ENCODE results near the gene RGS18.

The RGS18 gene

DNA sequence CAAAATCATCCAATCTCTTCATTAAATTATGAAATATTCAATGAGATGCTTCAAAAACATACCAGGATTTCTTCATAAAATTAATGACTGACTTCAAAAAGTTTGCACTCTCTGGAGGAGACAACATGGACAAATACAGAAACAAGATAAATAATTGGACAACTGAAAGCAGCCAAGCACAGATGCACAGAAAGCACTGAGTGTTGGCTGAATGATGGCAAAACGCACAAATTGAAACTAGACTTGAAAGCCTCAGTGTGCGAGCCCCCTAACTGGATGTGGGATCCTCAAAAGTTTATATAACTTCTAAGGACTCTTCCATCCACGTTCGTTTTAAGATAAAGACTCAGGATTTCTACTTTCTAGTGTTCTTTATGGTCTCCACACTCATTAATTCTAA, 27.9 kb downstream of the RGS18 start:
- DNase-seq, result no peak
- H3K4me1 ChIP-seq, result no peaks in the 10 kb centered on the region
- H3K4me3 ChIP-seq (ENCODE audit: low read depth, low read length), result no peak overlapping the region
- H3K9me3 ChIP-seq, result no peaks in the 10 kb centered on the region
- H3K36me3 ChIP-seq, result no peaks in the 10 kb centered on the region
- H3K27me3 ChIP-seq, result no peaks in the 10 kb centered on the region
- TF ChIP-seq, protein P1, sequence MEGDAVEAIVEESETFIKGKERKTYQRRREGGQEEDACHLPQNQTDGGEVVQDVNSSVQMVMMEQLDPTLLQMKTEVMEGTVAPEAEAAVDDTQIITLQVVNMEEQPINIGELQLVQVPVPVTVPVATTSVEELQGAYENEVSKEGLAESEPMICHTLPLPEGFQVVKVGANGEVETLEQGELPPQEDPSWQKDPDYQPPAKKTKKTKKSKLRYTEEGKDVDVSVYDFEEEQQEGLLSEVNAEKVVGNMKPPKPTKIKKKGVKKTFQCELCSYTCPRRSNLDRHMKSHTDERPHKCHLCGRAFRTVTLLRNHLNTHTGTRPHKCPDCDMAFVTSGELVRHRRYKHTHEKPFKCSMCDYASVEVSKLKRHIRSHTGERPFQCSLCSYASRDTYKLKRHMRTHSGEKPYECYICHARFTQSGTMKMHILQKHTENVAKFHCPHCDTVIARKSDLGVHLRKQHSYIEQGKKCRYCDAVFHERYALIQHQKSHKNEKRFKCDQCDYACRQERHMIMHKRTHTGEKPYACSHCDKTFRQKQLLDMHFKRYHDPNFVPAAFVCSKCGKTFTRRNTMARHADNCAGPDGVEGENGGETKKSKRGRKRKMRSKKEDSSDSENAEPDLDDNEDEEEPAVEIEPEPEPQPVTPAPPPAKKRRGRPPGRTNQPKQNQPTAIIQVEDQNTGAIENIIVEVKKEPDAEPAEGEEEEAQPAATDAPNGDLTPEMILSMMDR (IDR thresholded peaks at IDR 0.05; ENCODE audit: low read depth, low read length), result no peak

DNA sequence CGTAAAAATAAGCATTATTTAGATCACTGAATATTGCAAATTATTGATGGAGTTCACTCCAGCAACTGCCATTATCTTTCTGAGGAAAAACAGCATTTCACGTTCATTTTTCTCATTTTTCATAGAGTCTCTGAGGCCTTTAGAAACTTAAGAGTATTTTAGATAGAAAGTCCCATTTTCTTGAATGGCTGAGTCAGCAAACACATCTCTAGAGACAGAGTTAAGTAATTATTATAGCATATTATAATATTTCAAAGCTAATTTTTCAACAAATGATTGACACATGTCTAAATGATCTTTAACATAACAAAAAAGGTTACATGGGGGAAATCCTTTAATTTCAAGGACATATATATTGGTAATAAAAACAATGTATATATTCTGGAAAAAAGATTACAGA, 31.8 kb downstream of the RGS18 start:
- Histone ChIP-seq H3K4me3 (ENCODE audit: low read depth, low read length) (no peak overlapping the region), H3K9me3 (no peaks in the 10 kb centered on the region), H3K36me3 (no peaks in the 10 kb centered on the region), H3K4me1 (no peaks in the 10 kb centered on the region), H3K27me3 (no peaks in the 10 kb centered on the region)
- TF ChIP-seq, protein P1 (IDR thresholded peaks at IDR 0.05; ENCODE audit: low read depth, low read length), result no peak
- DNase-seq, result no peak

DNA sequence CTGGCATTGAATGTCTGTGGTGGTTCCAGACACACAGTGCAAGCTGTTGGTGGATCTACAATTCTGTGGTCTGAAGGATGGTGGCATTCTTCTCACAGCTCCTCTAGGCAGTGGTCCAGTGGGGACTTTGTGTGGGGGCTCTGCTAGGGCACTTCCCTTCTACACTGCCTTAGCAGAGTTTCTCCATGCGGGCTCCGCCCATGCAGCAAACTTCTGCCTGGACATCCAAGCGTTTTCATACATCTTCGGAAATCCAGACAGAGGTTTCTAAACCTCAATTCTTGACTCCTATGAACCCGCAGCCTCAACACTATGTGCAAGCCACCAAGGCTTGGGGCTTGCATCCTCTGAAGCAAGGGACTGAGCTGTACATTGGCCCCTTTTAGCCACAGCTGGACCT, 43.0 kb downstream of the RGS18 start:
- DNase-seq, result no peak
- H3K36me3 ChIP-seq, result no peaks in the 10 kb centered on the region
- H3K4me1 ChIP-seq, result no peaks in the 10 kb centered on the region
- TF ChIP-seq, protein P1 (IDR thresholded peaks at IDR 0.05; ENCODE audit: low read depth, low read length), result no peak
- H3K27me3 ChIP-seq, result no peaks in the 10 kb centered on the region
- H3K9me3 ChIP-seq, result no peaks in the 10 kb centered on the region
- no peak overlapping the region for H3K4me3 ChIP-seq (ENCODE audit: low read depth, low read length)

DNA sequence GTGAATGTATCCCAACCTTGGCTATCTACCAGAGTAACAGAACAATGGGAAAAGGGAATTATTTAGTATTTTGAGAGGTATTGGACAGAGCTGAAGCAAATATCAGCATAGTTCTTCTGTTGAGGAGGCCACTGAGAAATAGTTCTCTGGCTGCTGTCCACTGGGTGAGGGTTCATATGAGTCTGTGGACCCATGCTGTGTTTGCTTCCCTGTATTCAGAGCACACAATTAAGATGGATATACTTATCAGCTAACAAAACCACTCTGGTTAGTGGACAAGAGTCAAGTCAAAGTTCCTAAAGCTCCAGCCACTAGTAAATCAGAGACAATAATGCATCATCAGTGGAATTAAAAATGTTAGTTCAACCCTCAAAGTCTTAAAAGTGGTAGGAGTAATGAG, 66.1 kb downstream of the RGS18 start:
- H3K4me1 ChIP-seq, result peaks cover 4% of the 10 kb centered on the region; the same call in 1 of the 2 replicates
- no peaks in the 10 kb centered on the region for H3K27me3 ChIP-seq
- TF ChIP-seq, protein P1 (IDR thresholded peaks at IDR 0.05; ENCODE audit: low read depth, low read length), result no peak
- H3K9me3 ChIP-seq, result no peaks in the 10 kb centered on the region
- no peaks in the 10 kb centered on the region for H3K36me3 ChIP-seq
- no peak overlapping the region for H3K4me3 ChIP-seq (ENCODE audit: low read depth, low read length)
- DNase-seq, result no peak

DNA sequence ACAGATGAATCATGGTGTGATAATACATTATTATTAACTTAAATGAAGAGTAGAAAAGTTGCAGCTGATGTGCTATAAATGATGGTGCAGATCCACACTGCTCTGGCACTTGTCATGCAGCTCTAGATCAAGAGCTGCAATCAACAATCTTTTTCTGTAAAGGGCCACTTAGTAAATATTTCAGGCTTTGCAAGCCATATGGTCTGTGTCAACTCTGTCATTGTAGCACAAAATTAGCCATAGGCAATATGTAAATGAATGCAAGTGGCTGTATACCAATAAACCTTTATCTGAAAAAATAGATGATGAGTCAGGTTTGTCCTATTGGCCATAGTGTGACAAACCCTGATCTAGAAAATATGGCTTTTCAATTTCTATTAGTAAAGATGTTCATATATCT, 66.6 kb downstream of the RGS18 start:
- Histone ChIP-seq H3K9me3 (no peaks in the 10 kb centered on the region), H3K27me3 (no peaks in the 10 kb centered on the region), H3K4me1 (peaks cover 4% of the 10 kb centered on the region; the same call in 1 of the 2 replicates), H3K36me3 (no peaks in the 10 kb centered on the region), H3K4me3 (ENCODE audit: low read depth, low read length) (no peak overlapping the region)
- TF ChIP-seq, protein P1 (IDR thresholded peaks at IDR 0.05; ENCODE audit: low read depth, low read length), result no peak
- no peak for DNase-seq

DNA sequence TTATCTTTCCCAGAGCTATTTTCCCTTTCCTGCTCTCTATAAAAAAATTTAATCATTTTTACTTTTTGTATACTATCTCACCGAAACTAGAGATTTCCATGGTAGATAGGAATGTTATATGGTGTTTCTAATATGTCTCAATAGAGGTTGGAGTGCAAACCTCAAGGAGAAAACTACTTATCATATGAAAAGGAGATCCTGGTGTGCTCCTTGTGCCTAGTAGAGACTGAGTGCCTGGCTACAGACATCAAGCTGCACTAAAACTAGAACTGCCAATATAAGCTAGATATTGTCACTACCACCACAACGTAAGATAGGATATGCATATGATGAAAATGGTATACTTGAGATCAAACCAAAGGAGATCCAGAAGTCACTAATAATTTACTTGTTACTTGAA, 67.0 kb downstream of the RGS18 start:
- DNase-seq, result no peak
- no peaks in the 10 kb centered on the region for H3K27me3 ChIP-seq
- H3K36me3 ChIP-seq, result no peaks in the 10 kb centered on the region
- no peak overlapping the region for H3K4me3 ChIP-seq (ENCODE audit: low read depth, low read length)
- TF ChIP-seq, protein P1 (IDR thresholded peaks at IDR 0.05; ENCODE audit: low read depth, low read length), result no peak
- H3K4me1 ChIP-seq, result peaks cover 4% of the 10 kb centered on the region; the same call in 1 of the 2 replicates
- no peaks in the 10 kb centered on the region for H3K9me3 ChIP-seq
